PC-3 (cell line): ENCODE data around the gene CCDC13.

Experiments used
- CTCF ChIP-seq: fragments of 300-600 bp; sonication (generic); conservative IDR thresholded peaks from 2 replicates; pipeline ENCODE4 v1.5.1; 2017; ENCODE audit warnings: antibody characterized with exemption, low read depth, mild to moderate bottlenecking, low read length
- EZH2 ChIP-seq: fragments of 300-600 bp; sonication (generic); IDR thresholded peaks from one replicate; pipeline ENCODE4 v1.6.1; 2017; ENCODE audit warnings: antibody characterized with exemption, mild to moderate bottlenecking, low read length; ENCODE audit not compliant: unreplicated experiment
- EZH2phosphoT487 ChIP-seq: fragments of 300-600 bp; sonication (generic); IDR thresholded peaks from 2 replicates; pipeline ENCODE4 v1.6.1; 2018; ENCODE audit warnings: mild to moderate bottlenecking, antibody characterized with exemption, low read length, borderline replicate concordance

DNA sequence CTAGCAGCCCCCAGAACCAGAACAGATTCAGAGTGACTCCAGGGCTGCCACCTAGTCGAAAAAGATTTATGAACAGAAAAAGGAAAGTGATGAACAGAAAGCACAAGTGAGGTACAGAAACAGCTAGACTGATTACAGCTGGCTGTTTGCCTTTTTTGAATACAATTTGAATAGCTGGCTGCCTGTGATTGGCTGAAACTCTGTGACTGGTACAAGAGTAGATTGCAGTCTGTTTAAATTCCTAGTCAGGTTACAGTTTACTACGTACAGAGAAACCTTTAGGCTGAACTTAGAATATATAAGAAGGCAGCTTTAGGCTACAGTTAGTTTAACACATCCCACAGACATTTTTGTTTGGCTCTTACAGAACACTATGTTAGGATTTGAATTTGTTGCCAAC lies 10.0 kb downstream of the CCDC13 start:
- TF ChIP-seq CTCF (no peak), EZH2 (no peak), EZH2phosphoT487 (no peak)
